Measurements from ENCODE around the gene ZNF219.

ZNF219 gene

GRCh38 chr14:21098076-21098891 lies at the start of gene ZNF219:
Gene ZNF219 (minus strand): TSS chr14:21098655. CDS start chr14:21093591, 5,064 bp downstream.
- DNase-seq (ENCODE audit: low spot score): no peak

- no peak for DNase-seq (ENCODE audit: low spot score)
These were observed 47.0 kb upstream of the ZNF219 start for GRCh38 chr14:21145437-21145836.

- DNase-seq (ENCODE audit: low spot score): no peak
These were observed 43.9 kb upstream of the ZNF219 start for GRCh38 chr14:21142357-21142756.

- peak; percentile 4 for DNase-seq (ENCODE audit: low spot score)
These were observed 37.6 kb upstream of the ZNF219 start for GRCh38 chr14:21136024-21136423.

- no peak for DNase-seq (ENCODE audit: low spot score)
These were observed 35.4 kb upstream of the ZNF219 start for GRCh38 chr14:21133901-21134300.

GRCh38 chr14:21123429-21123828 lies 25.0 kb upstream of the ZNF219 start:
- no peak for DNase-seq (ENCODE audit: low spot score)

GRCh38 chr14:21121122-21121521 lies 22.7 kb upstream of the ZNF219 start:
- no peak for DNase-seq (ENCODE audit: low spot score)

- DNase-seq (ENCODE audit: low spot score): no peak
These were observed 22.2 kb upstream of the ZNF219 start for GRCh38 chr14:21120686-21121085.

GRCh38 chr14:21118933-21119332 lies 20.5 kb upstream of the ZNF219 start:
- no peak for DNase-seq (ENCODE audit: low spot score)

GRCh38 chr14:21113369-21113768 lies 14.9 kb upstream of the ZNF219 start:
- DNase-seq (ENCODE audit: low spot score): no peak

- no peak for DNase-seq (ENCODE audit: low spot score)
These were observed 13.8 kb upstream of the ZNF219 start for GRCh38 chr14:21112255-21112654.

GRCh38 chr14:21109377-21110138 lies 11.1 kb upstream of the ZNF219 start:
- no peak for DNase-seq (ENCODE audit: low spot score)

- DNase-seq (ENCODE audit: low spot score): no peak
These were observed 10.3 kb upstream of the ZNF219 start for GRCh38 chr14:21108791-21109190.

GRCh38 chr14:21107283-21107800 lies 8.9 kb upstream of the ZNF219 start:
- DNase-seq (ENCODE audit: low spot score): no peak

GRCh38 chr14:21106498-21107282 lies 8.2 kb upstream of the ZNF219 start:
- peak; percentile 81 for DNase-seq (ENCODE audit: low spot score)

- no peak for DNase-seq (ENCODE audit: low spot score)
These were observed 7.7 kb upstream of the ZNF219 start for GRCh38 chr14:21106176-21106497.

- no peak for DNase-seq (ENCODE audit: low spot score)
These were observed 6.6 kb upstream of the ZNF219 start for GRCh38 chr14:21105095-21105494.

GRCh38 chr14:21104448-21105060 lies 6.1 kb upstream of the ZNF219 start:
- DNase-seq (ENCODE audit: low spot score): peak; percentile 68

- DNase-seq (ENCODE audit: low spot score): peak; percentile 95
These were observed 5.4 kb upstream of the ZNF219 start for GRCh38 chr14:21103710-21104447.

- no peak for DNase-seq (ENCODE audit: low spot score)
These were observed 4.9 kb upstream of the ZNF219 start for GRCh38 chr14:21103411-21103709.

Data from CD4-positive, alpha-beta T cell treated with Interleukin-2 at 100 ng/mL for 4 hours (primary cell).